ENCODE measurements around the gene CD200. TPM values are rescaled to one million over a fixed set of nuclear protein-coding genes. Genes with fewer than 3 reads are reported as not detected.
A peak's percentile ranks its signal among the peaks of the same experiment; 100 is the strongest.

Gene CD200
- total RNA-seq, 4 donors from 2014 or later, result 1.1 to 4.1 (median 3.6) TPM; not detected in 1

DNA sequence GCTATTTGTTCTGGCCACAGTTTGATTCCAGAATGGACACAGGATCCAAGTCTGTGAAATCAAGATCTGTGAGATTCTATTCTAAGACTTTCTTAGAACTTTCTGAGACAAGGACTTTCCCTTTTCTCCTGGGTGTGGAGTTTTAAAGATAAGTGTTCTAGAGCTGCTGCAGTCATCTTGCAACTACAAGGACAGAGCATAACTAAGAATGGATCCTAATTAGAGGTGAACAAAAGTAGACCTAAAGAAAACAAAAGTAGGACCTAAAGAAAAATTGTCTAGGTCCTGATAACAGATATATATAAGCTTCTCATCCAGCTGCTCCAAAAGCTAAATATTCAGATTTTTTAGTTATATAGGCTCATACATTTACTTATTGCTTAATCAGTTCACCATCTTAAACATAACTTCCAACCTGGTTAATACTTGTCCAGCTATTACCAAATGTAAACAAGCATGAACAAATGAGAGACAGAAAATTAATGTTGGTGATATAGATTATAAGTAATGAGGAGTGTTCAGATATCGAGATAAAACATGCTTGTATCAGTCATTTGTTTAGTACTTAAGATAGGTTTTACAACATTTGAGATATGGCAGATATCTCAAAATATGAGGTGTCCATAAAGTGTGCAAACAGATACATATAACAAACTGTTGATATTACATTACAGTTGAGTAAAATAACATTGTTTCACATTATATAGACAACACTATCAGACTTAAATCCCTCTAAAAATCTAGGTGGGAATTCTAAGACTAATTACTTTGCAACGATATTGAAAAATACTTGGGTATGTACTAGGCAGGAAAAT lies 75.1 kb downstream of the CD200 start:
- no peaks in the 10 kb centered on the region for H3K9me3 ChIP-seq
- H3K4me1 ChIP-seq, result peaks cover 3 to 43% (median 18%) of the 10 kb centered on the region in 4 donors
- peak overlapping the region; percentile 68 to 73 (median 72) for H3K27ac ChIP-seq
- in situ Hi-C loops (cut with MboI; ENCODE audit: low pct_ligation_motif_present in 1 of 4, low pct_unique_long_range_greater_than_20kb in 1 of 4, low sequenced_read_pairs in 3 of 4), result no loop called here
- intact Hi-C loops (cut with DNase I; ENCODE audit: low total_unique reads), result no loop called here
- H3K27me3 ChIP-seq, result no peaks in the 10 kb centered on the region
- 44 to 49% methylated on average over 2 of the region's 2 CpGs for WGBS, 2 donors (ENCODE audit: low coverage in 1 of 2)
- no peaks in the 10 kb centered on the region for H3K36me3 ChIP-seq
- DNase-seq, result no peak
- TF ChIP-seq POLR2A (IDR thresholded peaks at IDR 0.05), result no peak
- TF ChIP-seq POLR2AphosphoS5 (IDR thresholded peaks at IDR 0.05), result no peak
- no peak for TF ChIP-seq EP300 (IDR thresholded peaks at IDR 0.05; ENCODE audit: low read depth)
- no peak for TF ChIP-seq CTCF (IDR thresholded peaks at IDR 0.05)
- H3K4me3 ChIP-seq, result peak overlapping the region in 1 of 4 donors; percentile 19

DNA sequence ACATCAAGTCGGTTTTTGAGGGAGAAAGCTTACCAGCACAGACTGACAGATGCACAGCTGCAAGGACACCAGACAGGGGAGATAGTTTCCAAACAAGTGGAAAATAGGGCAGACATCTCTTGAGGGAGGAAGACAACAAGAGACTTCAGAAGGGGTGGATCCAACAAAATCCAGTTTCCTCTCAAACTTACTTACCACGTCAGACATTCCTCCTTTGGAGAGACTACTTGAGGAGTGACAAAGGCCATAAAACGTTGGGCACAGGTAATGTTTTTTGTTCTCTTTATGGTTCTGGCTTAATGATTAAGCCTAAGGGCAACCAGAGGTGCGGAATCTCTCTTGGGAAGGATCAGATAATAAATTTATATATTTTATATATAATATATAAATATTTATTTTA lies 76.1 kb downstream of the CD200 start:
- intact Hi-C loops (cut with DNase I; ENCODE audit: low total_unique reads), result no loop called here
- peak overlapping the region in 1 of 4 donors; percentile 19 for H3K4me3 ChIP-seq

DNA sequence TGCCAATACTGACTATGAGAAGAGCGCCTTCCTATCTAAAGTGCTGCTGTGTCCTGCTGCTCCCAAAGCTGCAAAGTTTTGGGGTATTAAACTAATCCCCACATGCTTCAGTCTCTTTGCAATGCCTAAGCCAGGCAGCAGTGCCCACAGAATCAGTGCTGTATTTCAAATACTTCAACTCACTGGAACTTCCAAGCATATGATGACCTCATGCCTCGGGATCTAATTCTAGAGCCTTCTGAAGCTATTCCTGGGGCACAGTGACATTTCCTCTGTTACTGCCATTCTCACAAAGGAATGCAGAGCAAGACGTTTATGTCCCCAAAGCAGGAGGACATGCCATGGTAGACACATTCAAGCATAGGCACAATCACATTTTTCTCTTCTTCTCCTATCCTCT lies 78.5 kb downstream of the CD200 start:
- intact Hi-C loops (cut with DNase I; ENCODE audit: low total_unique reads), result no loop called here
- no peak for DNase-seq

More for the DNA sequence above, 76.1 kb downstream of the CD200 start:
- peaks cover 3 to 41% (median 18%) of the 10 kb centered on the region in 4 donors for H3K4me1 ChIP-seq
- no peaks in the 10 kb centered on the region for H3K36me3 ChIP-seq
- no peaks in the 10 kb centered on the region for H3K9me3 ChIP-seq
- WGBS, 2 donors (ENCODE audit: low coverage in 1 of 2), result 48 to 49% methylated on average over 3 to 4 of the region's 4 CpGs
- in situ Hi-C loops (cut with MboI; ENCODE audit: low pct_ligation_motif_present in 1 of 4, low pct_unique_long_range_greater_than_20kb in 1 of 4, low sequenced_read_pairs in 3 of 4), result no loop called here
- no peak for DNase-seq
- TF ChIP-seq EP300 (IDR thresholded peaks at IDR 0.05; ENCODE audit: low read depth), result no peak
- no peak for TF ChIP-seq CTCF (IDR thresholded peaks at IDR 0.05)
- peak in 1 of 3 donors; percentile 31 for TF ChIP-seq POLR2AphosphoS5 (IDR thresholded peaks at IDR 0.05)
- no peak for TF ChIP-seq POLR2A (IDR thresholded peaks at IDR 0.05)
- no peaks in the 10 kb centered on the region for H3K27me3 ChIP-seq
- H3K27ac ChIP-seq, result peak overlapping the region; percentile 68 to 73 (median 72)

More for the DNA sequence above, 78.5 kb downstream of the CD200 start:
- H3K27me3 ChIP-seq, result no peaks in the 10 kb centered on the region
- H3K36me3 ChIP-seq, result no peaks in the 10 kb centered on the region
- H3K27ac ChIP-seq, result no peak overlapping the region
- 77 to 86% methylated on average over 2 to 3 of the region's 3 CpGs for WGBS, 2 donors (ENCODE audit: low coverage in 1 of 2)
- no peak for TF ChIP-seq POLR2AphosphoS5 (IDR thresholded peaks at IDR 0.05)
- TF ChIP-seq CTCF (IDR thresholded peaks at IDR 0.05), result no peak
- TF ChIP-seq EP300 (IDR thresholded peaks at IDR 0.05; ENCODE audit: low read depth), result no peak
- TF ChIP-seq POLR2A (IDR thresholded peaks at IDR 0.05), result no peak
- no peak overlapping the region for H3K4me3 ChIP-seq
- in situ Hi-C loops (cut with MboI; ENCODE audit: low pct_ligation_motif_present in 1 of 4, low pct_unique_long_range_greater_than_20kb in 1 of 4, low sequenced_read_pairs in 3 of 4), result no loop called here
- peaks cover 3 to 32% (median 10%) of the 10 kb centered on the region in 4 donors for H3K4me1 ChIP-seq
- no peaks in the 10 kb centered on the region for H3K9me3 ChIP-seq

Other genes with a start within 250 kb of the CD200 start
- 10 to 100 TPM; 26.9 to 65.7 (median 47.1) TPM for gene C3orf52, start 246.8 kb upstream of the CD200 start, total RNA-seq
- under 1 TPM in 2 of 4 donors, not detected in 2; 0.64 to 0.68 TPM for gene GCSAM, start 199.9 kb upstream of the CD200 start, total RNA-seq
- not detected for gene SLC9C1, start 38.9 kb upstream of the CD200 start, total RNA-seq
- gene BTLA, start 166.3 kb downstream of the CD200 start, total RNA-seq, result 10 to 100 TPM in 1 of 4 donors, under 1 TPM in 1, not detected in 2; 0.82 to 12.9 TPM
- 10 to 100 TPM; 24.3 to 82.6 (median 52.8) TPM for gene ATG3, start 228.8 kb downstream of the CD200 start, total RNA-seq
- 10 to 100 TPM in 3 of 4 donors, under 1 TPM in 1; 0.80 to 49.2 (median 25.4) TPM for gene SLC35A5, start 228.9 kb downstream of the CD200 start, total RNA-seq

Data from transverse colon (tissue), 4 donors.